GM12878 (cell line): ENCODE measurements around the gene AMPH. TPM values are rescaled to one million over a fixed set of nuclear protein-coding genes. Genes with fewer than 3 reads are reported as not detected.

ENCODE experiments used
- ATAC-seq: fragments of 200-7000 bp; cut with Tn5 transposase; 3 replicates; pipeline ENCODE4 v1.9.1; 2020; ENCODE audit warnings: mild to moderate bottlenecking, moderate library complexity
- BruUV-seq: library from RNA; stranded (reverse); fragments of 400-500 nt; replicated peaks from 2 replicates; lab custom pipeline; 2021; lab: Mats Ljungman, UMichigan
- CTCF ChIA-PET: fragments of 300-600 bp; sonication (Branson Sonifier 250); formaldehyde crosslinking; extraction: SDS; loops from one replicate; lab custom pipeline; 2021; ENCODE audit warnings: inconsistent platforms; lab: Yijun Ruan, JAX
- POLR2A ChIA-PET: fragments of 350-600 bp; formaldehyde crosslinking; extraction: SDS; loops from one replicate; lab custom pipeline; 2021; ENCODE audit warnings: inconsistent platforms; lab: Charles Lee
- RAD21 ChIA-PET: fragments of 300-600 bp; sonication (Branson Sonifier 250); formaldehyde crosslinking; loops from one replicate; lab custom pipeline; 2023; ENCODE audit warnings: antibody characterized with exemption; ENCODE audit not compliant: unreplicated experiment; lab: Charles Lee
- SMC1A ChIA-PET: fragments of 300-600 bp; sonication (Branson Sonifier 250); formaldehyde crosslinking; loops from one replicate; lab custom pipeline; 2023; ENCODE audit not compliant: unreplicated experiment, uncharacterized antibody; lab: Charles Lee
- DNase-seq: peaks from one replicate; pipeline ENCODE4 v3.0.0-alpha.2; 2011; ENCODE audit warnings: low read depth, low spot score
- FAIRE-seq: peaks from 3 replicates; lab custom pipeline; 2011; peaks lifted over from hg19 to GRCh38; lab: Jason Lieb, UNC
- H2AFZ ChIP-seq: 2 replicates; pipeline ENCODE4 v1.6.0; 2011; ENCODE audit warnings: low read depth, low read length, control low read depth; ENCODE audit not compliant: control insufficient read depth
- H3K27ac ChIP-seq: 2 replicates; pipeline ENCODE4 v1.5.1; 2011; ENCODE audit warnings: control low read depth; ENCODE audit not compliant: control insufficient read depth, insufficient read depth
- H3K27me3 ChIP-seq, 2 experiments: replicated peaks in 1 of 2; 2 replicates each; pipeline versions ENCODE4 v1.6.0 to v1.6.1; 2011; ENCODE audit warnings: low read length in 1 of 2; ENCODE audit not compliant: control insufficient read depth in 2 of 2, insufficient read depth in 2 of 2
- H3K36me3 ChIP-seq, 2 experiments: 2 replicates each; pipeline ENCODE4 v1.5.1; 2011; ENCODE audit warnings: low read length in 1 of 2; ENCODE audit not compliant: control insufficient read depth in 2 of 2, insufficient read depth in 2 of 2
- H3K4me1 ChIP-seq: 2 replicates; pipeline ENCODE4 v1.6.1; 2011; ENCODE audit warnings: mild to moderate bottlenecking, low read length, moderate library complexity, mixed read lengths; ENCODE audit not compliant: control insufficient read depth, insufficient read depth
- H3K4me2 ChIP-seq: 2 replicates; pipeline ENCODE4 v1.6.0; 2011; ENCODE audit warnings: control low read depth; ENCODE audit not compliant: control insufficient read depth, insufficient read depth
- H3K4me3 ChIP-seq: fragments of 200-600 bp; sonication (generic); 2 replicates; pipeline ENCODE4 v1.5.1; 2016
- H3K79me2 ChIP-seq: 2 replicates; pipeline ENCODE4 v1.6.0; 2011; ENCODE audit warnings: low read length; ENCODE audit not compliant: control insufficient read depth, insufficient read depth
- H3K9ac ChIP-seq: 2 replicates; pipeline ENCODE4 v1.8.0; 2011; ENCODE audit warnings: low read length, control low read depth, mixed read lengths; ENCODE audit not compliant: control insufficient read depth, insufficient read depth
- H3K9me3 ChIP-seq: replicated peaks from 3 replicates; pipeline ENCODE4 v1.5.1; 2011; ENCODE audit warnings: mild to moderate bottlenecking, low read length; ENCODE audit not compliant: control insufficient read depth, insufficient read depth
- H4K20me1 ChIP-seq: 2 replicates; pipeline ENCODE4 v1.6.0; 2011; ENCODE audit not compliant: control insufficient read depth, insufficient read depth
- CBX5 ChIP-seq: sonication (generic); IDR thresholded peaks from 2 replicates; pipeline ENCODE4 v1.6.1; 2016; ENCODE audit warnings: low read depth, moderate library complexity, mild to moderate bottlenecking, inconsistent platforms
- DPF2 ChIP-seq: fragments of 450-650 bp; IDR thresholded peaks from 2 replicates; pipeline ENCODE4 v1.6.1; 2017; ENCODE audit warnings: mild to moderate bottlenecking
- EED ChIP-seq: sonication (generic); IDR thresholded peaks from 2 replicates; pipeline ENCODE4 v1.6.1; 2016; ENCODE audit warnings: antibody characterized with exemption, low read depth
- EP300 ChIP-seq, 2 experiments: fragments of 150-350 bp in 1 of 2; IDR thresholded peaks; 2 replicates each; pipeline ENCODE4 v1.6.1; 2011 to 2012; ENCODE audit warnings: low read depth in 2 of 2, low read length in 2 of 2, borderline replicate concordance in 1 of 2, improper control_type of control experiment in 1 of 2, inconsistent platforms in 1 of 2; ENCODE audit not compliant: control insufficient read depth in 1 of 2
- FOS ChIP-seq: IDR thresholded peaks from 3 replicates; pipeline ENCODE4 v1.6.1; 2011; ENCODE audit warnings: borderline replicate concordance; ENCODE audit not compliant: insufficient read length; ENCODE audit errors: extremely low read depth
- GATAD2B ChIP-seq: fragments of 450-650 bp; conservative IDR thresholded peaks from 2 replicates; pipeline ENCODE4 v1.6.1; 2017; ENCODE audit warnings: low read depth, mild to moderate bottlenecking, moderate library complexity
- HDGF ChIP-seq: fragments of 450-650 bp; IDR thresholded peaks from 2 replicates; pipeline ENCODE4 v1.6.1; 2016; ENCODE audit warnings: antibody characterized with exemption
- IKZF1 ChIP-seq: fragments of 450-650 bp; conservative IDR thresholded peaks from 2 replicates; pipeline ENCODE4 v1.6.1; 2017; ENCODE audit warnings: antibody characterized with exemption, mild to moderate bottlenecking
- IKZF2 ChIP-seq, 2 experiments: fragments of 450-650 bp; IDR thresholded peaks; 2 replicates each; pipeline ENCODE4 v1.6.1; 2017; ENCODE audit warnings: mild to moderate bottlenecking in 2 of 2, moderate library complexity in 2 of 2
- NBN ChIP-seq: fragments of 450-650 bp; IDR thresholded peaks from 2 replicates; pipeline ENCODE4 v1.6.1; 2016
- RAD21 ChIP-seq: IDR thresholded peaks from 2 replicates; pipeline ENCODE4 v1.6.1; 2011; ENCODE audit warnings: mild to moderate bottlenecking, low read depth, low read length, moderate library complexity; ENCODE audit not compliant: insufficient read depth
- SMARCA5 ChIP-seq: fragments of 450-650 bp; IDR thresholded peaks from 2 replicates; pipeline ENCODE4 v1.6.1; 2017; ENCODE audit warnings: mild to moderate bottlenecking
- SMC3 ChIP-seq: IDR thresholded peaks from 2 replicates; pipeline ENCODE4 v1.6.1; 2011; ENCODE audit warnings: low read length, improper control_type of control experiment, borderline replicate concordance
- SPI1 ChIP-seq: IDR thresholded peaks from 2 replicates; pipeline ENCODE4 v1.6.1; 2011; ENCODE audit warnings: low read depth, mild to moderate bottlenecking, low read length, moderate library complexity, borderline replicate concordance; ENCODE audit not compliant: insufficient read depth
- YY1 ChIP-seq: IDR thresholded peaks from 2 replicates; pipeline ENCODE4 v1.6.1; 2011; ENCODE audit warnings: low read depth, mild to moderate bottlenecking, low read length
- ZNF622 ChIP-seq: fragments of 450-650 bp; IDR thresholded peaks from 2 replicates; pipeline ENCODE4 v1.6.1; 2017; ENCODE audit warnings: mild to moderate bottlenecking, inconsistent platforms
- WGBS: methylation state at CpG from one replicate; pipeline ENCODE4 v1.1.6; 2016; ENCODE audit warnings: low lambda C conversion rate; ENCODE audit not compliant: insufficient replicate concordance, insufficient coverage; ENCODE audit errors: missing lambda C conversion rate; 5-methylcytosine and 5-hydroxymethylcytosine counted together
- in situ Hi-C: fragments of 300-500 bp; cut with MboI; formaldehyde crosslinking; loops from 9 replicates; pipeline ENCODE4 v1.14.3; 2018; ENCODE audit warnings: mixed read lengths
- intact Hi-C: fragments of 100-400 bp; cut with micrococcal nuclease; formaldehyde crosslinking; loops from one replicate; pipeline ENCODE4 v1.14.2; 2022; ENCODE audit not compliant: unreplicated experiment
- polyA plus RNA-seq, 11 experiments: library from polyadenylated mRNA; depleted of rRNA in 4 of 11; unstranded in 6 of 11; stranded (reverse) in 5 of 11; fragments of >200 nt; fragmentation: Nextera tagmentation in 4 of 11; fragmentation: Illumina TruSeq in 1 of 11; extraction: Ambion mirVana in 4 of 11; extraction: Trizol in 1 of 11; gene quantifications; 1 replicate in 1 of 11; 2 replicates in 10 of 11; pipeline versions ENCODE4 v1.2.1 to v1.2.3, GENCODE V29; 2011 to 2016; ENCODE audit warnings: inconsistent platforms in 2 of 11, missing spikeins in 2 of 11, low read depth in 1 of 11
- total RNA-seq, 4 experiments: library from RNA; depleted of rRNA in 3 of 4; stranded (reverse); fragments of >200 nt in 3 of 4; fragmentation: Illumina TruSeq in 1 of 4; extraction: Trizol in 1 of 4; gene quantifications; 2 replicates each; pipeline versions ENCODE4 v1.2.1 to v1.2.3, GENCODE V29; 2013 to 2021
- TF ChIP-seq, protein P1 (sequence below): fragments of 450-650 bp; IDR thresholded peaks from 2 replicates; pipeline ENCODE4 v1.6.1; 2017; ENCODE audit warnings: low read depth, mild to moderate bottlenecking, moderate library complexity
- TF ChIP-seq, protein P2 (sequence below): IDR thresholded peaks from 2 replicates; pipeline ENCODE4 v1.6.1; 2012; ENCODE audit warnings: low read length, inconsistent platforms
- TF ChIP-seq, protein P3 (sequence below), 3 experiments: IDR thresholded peaks in 2 of 3; conservative IDR thresholded peaks in 1 of 3; 2 replicates each; pipeline ENCODE4 v1.5.1; 2011; ENCODE audit warnings: low read depth in 3 of 3, low read length in 3 of 3, mild to moderate bottlenecking in 3 of 3, control low read depth in 2 of 3, moderate library complexity in 2 of 3, inconsistent platforms in 1 of 3, mixed read lengths in 1 of 3; ENCODE audit not compliant: control insufficient read depth in 2 of 3, insufficient read depth in 1 of 3; ENCODE audit errors: extremely low read depth in 1 of 3

AMPH gene
- total and polyA plus RNA-seq, 10 of the 15 experiments (the other 5 are each of a cell fraction or from before 2014, with no cell fraction given) = 0.03 to 0.24 (median 0.08) TPM; not detected in 2

DNA sequence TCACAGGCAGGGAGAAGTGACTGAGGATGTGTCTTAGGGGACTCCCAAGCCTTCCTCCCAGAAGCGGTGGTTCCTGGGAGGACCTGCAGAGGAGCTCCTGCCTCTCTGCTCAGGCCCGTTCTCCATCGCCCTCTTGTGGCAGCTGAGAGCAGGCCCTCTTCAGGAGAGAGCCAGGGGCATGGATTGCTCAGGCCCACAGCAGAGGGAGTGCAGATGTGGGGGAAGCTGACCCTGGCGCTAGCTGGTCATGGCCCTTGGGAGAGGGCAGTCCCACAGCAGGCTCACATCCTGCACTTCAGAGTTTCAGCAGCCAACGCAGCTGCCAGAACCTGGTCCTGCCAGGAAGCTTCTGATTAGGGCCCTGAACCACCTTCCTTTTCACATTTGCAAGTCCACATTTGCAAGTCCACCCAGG is 263.0 kb downstream of the AMPH start:
- ATAC-seq (peak; percentile 81), DNase-seq (no peak), FAIRE-seq (peak; percentile 49)
- Histone ChIP-seq H3K4me3 (no peak overlapping the region), H3K36me3 (no peaks in the 10 kb centered on the region), H3K27ac (peak overlapping the region; percentile 38), H3K27me3 (no peaks in the 10 kb centered on the region), H3K9me3 (no peaks in the 10 kb centered on the region), H3K9ac (no peak overlapping the region), H2AFZ (peak overlapping the region; percentile 51), H4K20me1 (no peaks in the 10 kb centered on the region), H3K79me2 (peaks cover 4% of the 10 kb centered on the region), H3K4me2 (peak overlapping the region; percentile 38; the same call in 1 of the 2 replicates), H3K4me1 (peaks cover 32% of the 10 kb centered on the region)
- intact Hi-C loops (loop anchor here (5.0 kb wide), 1 partner anchor 539 kb away; the partner anchor contains the start of gene VPS41), in situ Hi-C loops (loop anchor here (25.0 kb wide), 1 partner anchor 1369 kb away; no protein-coding TSS in a partner anchor)
- SMC1A ChIA-PET = interaction anchor here (0.9 to 5.7 kb wide), 10 partner anchors 9 to 259 kb away, joined by 3 to 48 read pairs (median 6); no protein-coding TSS in a partner anchor
- POLR2A ChIA-PET = interaction anchor here (0.6 kb wide), 1 partner anchor 1580 kb away, joined by 5 read pairs; no protein-coding TSS in a partner anchor
- RAD21 ChIA-PET = interaction anchor here (1.4 to 4.9 kb wide), 8 partner anchors 9 to 451 kb away, joined by 3 to 47 read pairs (median 4); partner anchors contain the start of gene SFRP4
- TF ChIP-seq YY1 (0 out of 2 replicates have a peak, but pooled peaks have one; percentile 15), IKZF1 (peak; percentile 53), NBN (peak; percentile 63; the same call in 1 of the 2 replicates), HDGF (peak; percentile 93), GATAD2B (peak; percentile 52; the same call in 1 of the 2 replicates), CBX5 (no peak), DPF2 (0 out of 2 replicates have a peak, but pooled peaks have one; percentile 19), EED (peak; percentile 80), SMC3 (peak; percentile 19; the same call in 1 of the 2 replicates), ZNF622 (no peak), EP300 (IDR thresholded peaks at IDR 0.05; ENCODE audit: borderline replicate concordance in 1 of 2, control insufficient read depth in 1 of 2, low read depth in 2 of 2, low read length in 2 of 2) (no peak), FOS (no peak), SPI1 (0 out of 2 replicates have a peak, but pooled peaks have one; percentile 1), RAD21 (peak; percentile 42), SMARCA5 (peak; percentile 78), IKZF2 (IDR thresholded peaks at IDR 0.05) (peak; percentile 31 to 43; a peak in 2 of 4 replicates)
- TF ChIP-seq, protein P1, sequence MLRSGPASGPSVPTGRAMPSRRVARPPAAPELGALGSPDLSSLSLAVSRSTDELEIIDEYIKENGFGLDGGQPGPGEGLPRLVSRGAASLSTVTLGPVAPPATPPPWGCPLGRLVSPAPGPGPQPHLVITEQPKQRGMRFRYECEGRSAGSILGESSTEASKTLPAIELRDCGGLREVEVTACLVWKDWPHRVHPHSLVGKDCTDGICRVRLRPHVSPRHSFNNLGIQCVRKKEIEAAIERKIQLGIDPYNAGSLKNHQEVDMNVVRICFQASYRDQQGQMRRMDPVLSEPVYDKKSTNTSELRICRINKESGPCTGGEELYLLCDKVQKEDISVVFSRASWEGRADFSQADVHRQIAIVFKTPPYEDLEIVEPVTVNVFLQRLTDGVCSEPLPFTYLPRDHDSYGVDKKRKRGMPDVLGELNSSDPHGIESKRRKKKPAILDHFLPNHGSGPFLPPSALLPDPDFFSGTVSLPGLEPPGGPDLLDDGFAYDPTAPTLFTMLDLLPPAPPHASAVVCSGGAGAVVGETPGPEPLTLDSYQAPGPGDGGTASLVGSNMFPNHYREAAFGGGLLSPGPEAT = peak; percentile 26; the same call in 1 of the 2 replicates
- TF ChIP-seq, protein P2, sequence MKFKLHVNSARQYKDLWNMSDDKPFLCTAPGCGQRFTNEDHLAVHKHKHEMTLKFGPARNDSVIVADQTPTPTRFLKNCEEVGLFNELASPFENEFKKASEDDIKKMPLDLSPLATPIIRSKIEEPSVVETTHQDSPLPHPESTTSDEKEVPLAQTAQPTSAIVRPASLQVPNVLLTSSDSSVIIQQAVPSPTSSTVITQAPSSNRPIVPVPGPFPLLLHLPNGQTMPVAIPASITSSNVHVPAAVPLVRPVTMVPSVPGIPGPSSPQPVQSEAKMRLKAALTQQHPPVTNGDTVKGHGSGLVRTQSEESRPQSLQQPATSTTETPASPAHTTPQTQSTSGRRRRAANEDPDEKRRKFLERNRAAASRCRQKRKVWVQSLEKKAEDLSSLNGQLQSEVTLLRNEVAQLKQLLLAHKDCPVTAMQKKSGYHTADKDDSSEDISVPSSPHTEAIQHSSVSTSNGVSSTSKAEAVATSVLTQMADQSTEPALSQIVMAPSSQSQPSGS = no peak
- TF ChIP-seq, protein P3, sequence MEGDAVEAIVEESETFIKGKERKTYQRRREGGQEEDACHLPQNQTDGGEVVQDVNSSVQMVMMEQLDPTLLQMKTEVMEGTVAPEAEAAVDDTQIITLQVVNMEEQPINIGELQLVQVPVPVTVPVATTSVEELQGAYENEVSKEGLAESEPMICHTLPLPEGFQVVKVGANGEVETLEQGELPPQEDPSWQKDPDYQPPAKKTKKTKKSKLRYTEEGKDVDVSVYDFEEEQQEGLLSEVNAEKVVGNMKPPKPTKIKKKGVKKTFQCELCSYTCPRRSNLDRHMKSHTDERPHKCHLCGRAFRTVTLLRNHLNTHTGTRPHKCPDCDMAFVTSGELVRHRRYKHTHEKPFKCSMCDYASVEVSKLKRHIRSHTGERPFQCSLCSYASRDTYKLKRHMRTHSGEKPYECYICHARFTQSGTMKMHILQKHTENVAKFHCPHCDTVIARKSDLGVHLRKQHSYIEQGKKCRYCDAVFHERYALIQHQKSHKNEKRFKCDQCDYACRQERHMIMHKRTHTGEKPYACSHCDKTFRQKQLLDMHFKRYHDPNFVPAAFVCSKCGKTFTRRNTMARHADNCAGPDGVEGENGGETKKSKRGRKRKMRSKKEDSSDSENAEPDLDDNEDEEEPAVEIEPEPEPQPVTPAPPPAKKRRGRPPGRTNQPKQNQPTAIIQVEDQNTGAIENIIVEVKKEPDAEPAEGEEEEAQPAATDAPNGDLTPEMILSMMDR (IDR thresholded peaks at IDR 0.05 in 2 of 3, conservative IDR thresholded peaks at IDR 0.05 in 1 of 3; ENCODE audit: control insufficient read depth in 2 of 3, extremely low read depth in 1 of 3, insufficient read depth in 1 of 3, low read depth in 3 of 3, low read length in 3 of 3) = peak; percentile 76 to 95 (median 78)
- CTCF ChIA-PET = interaction anchor here (0.8 to 11.9 kb wide), 35 partner anchors 7 to 1423 kb away, joined by 3 to 247 read pairs (median 9); partner anchors contain the start of genes EPDR1, SFRP4 and STARD3NL
- BruUV-seq = no TSS peak
- 11% methylated on average over 5 of the region's 5 CpGs for WGBS
